Measurements from ENCODE around the gene TTC31.
A peak's percentile ranks its signal among the peaks of the same experiment; 100 is the strongest.

TTC31 gene

DNA sequence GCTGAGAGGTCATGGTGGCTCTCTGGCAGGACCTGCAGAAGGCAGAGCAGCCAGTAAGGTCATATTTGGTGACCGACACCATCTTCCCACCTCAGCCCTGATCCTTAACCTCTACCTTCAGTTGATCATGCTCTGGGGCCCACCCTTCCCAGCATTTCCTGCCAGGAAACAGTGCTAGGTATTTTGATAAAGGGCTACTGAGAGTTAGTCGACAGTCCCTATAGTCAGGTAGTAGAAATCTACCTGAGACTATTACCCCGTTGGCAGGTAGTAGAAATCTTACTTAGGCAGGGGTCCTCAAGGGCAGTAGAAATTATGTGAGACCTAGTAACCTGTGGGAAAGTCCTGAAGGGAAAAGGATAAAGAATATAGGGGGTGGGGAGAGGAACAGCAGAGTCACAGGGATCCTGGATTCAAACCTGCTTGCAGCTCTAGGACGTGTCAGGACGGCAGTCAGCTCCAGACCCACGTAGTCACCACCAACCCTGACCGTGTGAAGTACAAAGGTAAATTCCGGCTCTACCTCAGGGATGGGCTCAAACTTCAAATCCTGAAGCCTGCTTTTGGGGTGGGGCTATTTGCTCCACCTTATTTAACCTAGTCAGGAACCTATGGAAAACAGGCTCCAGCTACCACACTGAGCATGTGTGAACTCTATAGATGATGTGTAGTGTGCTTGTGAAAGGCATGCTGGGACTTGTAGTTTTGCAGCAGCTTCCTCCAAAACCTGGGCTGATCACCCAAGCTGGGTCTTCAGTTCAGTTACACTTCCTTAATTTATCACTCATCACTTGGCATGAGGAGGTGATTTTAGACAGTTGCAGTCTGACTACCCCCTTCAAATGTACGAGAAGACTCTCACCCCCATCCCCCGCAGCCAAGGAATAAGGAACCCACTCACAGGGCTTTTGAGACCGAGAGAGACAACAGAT is 43.1 kb downstream of the TTC31 start, which contains the start of gene DQX1:
Gene DQX1, minus strand, starts transcription at position 515 of the 932 bp plus-strand sequence. Its CDS starts 502 bp downstream, at position 13.
- TF ChIP-seq EZH2phosphoT487 (IDR thresholded peaks at IDR 0.05; ENCODE audit: low read depth) (no peak), CTCF (IDR thresholded peaks at IDR 0.05; ENCODE audit: low read depth, low read length) (no peak)
- Histone ChIP-seq H3K27me3 (ENCODE audit: low read depth, low read length) (no peaks in the 10 kb centered on the region), H3K36me3 (replicated peaks; ENCODE audit: low read depth, low read length) (peaks cover 34% of the 10 kb centered on the region), H3K4me1 (ENCODE audit: low read length) (peaks cover 34% of the 10 kb centered on the region), H3K79me2 (ENCODE audit: low read length) (peaks cover 40% of the 10 kb centered on the region), H3K9ac (ENCODE audit: low read length) (peak within 1 kb of the TSS; percentile 48; the same call in 1 of the 2 replicates), H2AFZ (ENCODE audit: low read depth, low read length) (no peak within 1 kb of the TSS), H4K20me1 (ENCODE audit: insufficient read depth, low read length) (no peaks in the 10 kb centered on the region; the same call in 1 of the 2 replicates), H3K4me2 (ENCODE audit: low read length) (peak within 1 kb of the TSS; percentile 96), H3K9me3 (ENCODE audit: insufficient read depth, low read length) (no peaks in the 10 kb centered on the region), H3K4me3 (ENCODE audit: low read length) (peak within 1 kb of the TSS; percentile 99), H3K27ac (ENCODE audit: low read length) (peak within 1 kb of the TSS; percentile 95)

DNA sequence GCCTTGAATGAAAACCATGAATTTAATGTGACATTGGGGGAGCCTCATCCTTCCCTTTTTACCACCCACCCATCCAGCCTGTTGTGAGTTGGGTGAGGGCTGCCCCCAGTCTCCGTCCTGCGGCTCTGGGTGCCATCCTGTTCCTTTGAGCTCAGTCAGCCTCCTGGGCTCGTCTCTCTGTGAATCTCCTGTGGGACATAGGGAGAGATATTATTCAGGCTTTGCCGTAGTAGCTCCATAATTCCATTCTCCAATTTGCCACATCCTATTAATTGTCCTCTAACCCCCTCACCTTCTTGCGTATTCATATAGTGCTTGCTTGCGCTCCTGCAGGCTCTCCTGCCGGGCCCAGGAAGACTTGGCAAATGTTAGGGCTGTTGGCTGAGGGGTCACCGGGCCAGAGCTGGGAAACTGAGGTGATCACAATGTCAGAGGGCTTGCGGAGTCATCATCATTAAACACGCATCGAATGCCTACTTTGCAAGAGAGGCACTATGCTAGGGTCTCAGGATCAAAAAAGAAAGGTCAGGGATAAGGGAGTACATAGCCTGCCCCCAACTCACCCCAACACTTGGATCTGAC is 43.9 kb downstream of the TTC31 start:
- Histone ChIP-seq H4K20me1 (ENCODE audit: insufficient read depth, low read length) (no peaks in the 10 kb centered on the region; the same call in 1 of the 2 replicates), H3K79me2 (ENCODE audit: low read length) (peaks cover 46% of the 10 kb centered on the region), H3K36me3 (replicated peaks; ENCODE audit: low read depth, low read length) (peaks cover 41% of the 10 kb centered on the region), H3K9ac (ENCODE audit: low read length) (peak overlapping the region; percentile 48; the same call in 1 of the 2 replicates), H3K4me2 (ENCODE audit: low read length) (peak overlapping the region; percentile 96), H3K4me1 (ENCODE audit: low read length) (peaks cover 42% of the 10 kb centered on the region), H3K27me3 (ENCODE audit: low read depth, low read length) (no peaks in the 10 kb centered on the region), H2AFZ (ENCODE audit: low read depth, low read length) (no peak overlapping the region), H3K9me3 (ENCODE audit: insufficient read depth, low read length) (no peaks in the 10 kb centered on the region), H3K4me3 (ENCODE audit: low read length) (peak overlapping the region; percentile 99), H3K27ac (ENCODE audit: low read length) (peak overlapping the region; percentile 95)
- TF ChIP-seq CTCF (IDR thresholded peaks at IDR 0.05; ENCODE audit: low read depth, low read length) (no peak), EZH2phosphoT487 (IDR thresholded peaks at IDR 0.05; ENCODE audit: low read depth) (no peak)

DNA sequence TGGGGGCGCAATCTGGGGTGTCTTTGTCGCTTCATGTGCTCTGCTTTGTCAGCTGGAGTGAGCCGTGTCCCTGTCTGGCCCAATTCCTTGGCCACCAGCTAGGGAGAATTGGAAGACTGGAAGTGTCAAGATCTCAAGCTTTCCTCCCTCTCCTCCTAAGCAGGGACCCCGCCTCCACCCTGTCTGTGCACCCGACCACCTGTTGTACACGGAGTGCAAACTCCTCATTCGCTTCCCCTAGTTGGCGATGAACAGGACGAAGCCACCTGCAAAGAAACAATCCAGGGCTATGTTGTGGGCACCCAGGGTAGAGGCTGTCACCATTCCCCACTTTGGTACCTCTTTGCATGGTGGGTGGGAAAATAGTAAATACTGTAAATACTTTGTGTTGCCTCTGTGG is 44.9 kb downstream of the TTC31 start:
- Histone ChIP-seq H3K36me3 (replicated peaks; ENCODE audit: low read depth, low read length) (peaks cover 50% of the 10 kb centered on the region), H3K27ac (ENCODE audit: low read length) (peak overlapping the region; percentile 95), H3K9me3 (ENCODE audit: insufficient read depth, low read length) (no peaks in the 10 kb centered on the region), H3K9ac (ENCODE audit: low read length) (peak overlapping the region; percentile 98; the same call in 1 of the 2 replicates), H2AFZ (ENCODE audit: low read depth, low read length) (no peak overlapping the region), H3K79me2 (ENCODE audit: low read length) (peaks cover 48% of the 10 kb centered on the region), H3K4me2 (ENCODE audit: low read length) (peak overlapping the region; percentile 96), H3K4me3 (ENCODE audit: low read length) (peak overlapping the region; percentile 99), H4K20me1 (ENCODE audit: insufficient read depth, low read length) (no peaks in the 10 kb centered on the region; the same call in 1 of the 2 replicates), H3K27me3 (ENCODE audit: low read depth, low read length) (no peaks in the 10 kb centered on the region), H3K4me1 (ENCODE audit: low read length) (peaks cover 44% of the 10 kb centered on the region)
- TF ChIP-seq EZH2phosphoT487 (IDR thresholded peaks at IDR 0.05; ENCODE audit: low read depth) (no peak), CTCF (IDR thresholded peaks at IDR 0.05; ENCODE audit: low read depth, low read length) (no peak)

Measured in OCI-LY3 (cell line).